ENCODE results near the gene IL31RA. TPM values are rescaled to one million over a fixed set of nuclear protein-coding genes. Genes with fewer than 3 reads are reported as not detected.

The IL31RA gene
- total and polyA plus RNA-seq, 2 experiments from 2014 or later = not detected

DNA sequence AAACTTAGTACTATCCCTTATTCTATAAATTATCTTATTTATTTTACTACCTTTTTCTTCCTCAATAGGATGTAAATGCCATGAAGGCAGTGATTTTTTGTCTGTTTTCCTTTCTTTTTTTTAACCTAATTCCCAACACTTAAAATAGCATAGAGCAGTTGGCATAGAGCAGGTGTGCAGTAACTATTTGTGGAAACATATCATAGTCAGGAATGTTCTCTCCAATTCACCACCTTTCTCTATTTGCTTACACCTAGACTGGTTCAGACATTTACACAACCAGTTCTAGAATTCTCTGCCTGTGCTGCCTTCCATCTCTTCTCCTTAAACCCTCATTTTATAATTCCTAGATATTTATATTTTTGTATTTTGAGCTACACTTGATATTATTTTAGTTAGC is 49.6 kb downstream of the IL31RA start:
- H3K36me3 Mint-ChIP-seq (ENCODE audit: low read depth) = no peaks in the 10 kb centered on the region; the same call in 2 of the 3 replicates
- ATAC-seq = no peak
- Histone ChIP-seq H3K4me2 (no peak overlapping the region), H3K79me2 (replicated peaks; ENCODE audit: insufficient read depth) (no peaks in the 10 kb centered on the region), H3K27me3 (ENCODE audit: insufficient read depth) (no peaks in the 10 kb centered on the region), H4K20me1 (replicated peaks; ENCODE audit: insufficient read depth) (no peaks in the 10 kb centered on the region), H2AFZ (no peak overlapping the region), H3F3A (replicated peaks; ENCODE audit: low read depth) (no peaks in the 10 kb centered on the region), H3K27ac (ENCODE audit: low read depth) (no peak overlapping the region), H3K9me2 (ENCODE audit: insufficient read depth) (peaks cover 10% of the 10 kb centered on the region), H3K4me3 (no peak overlapping the region), H3K36me3 (ENCODE audit: insufficient read depth) (no peaks in the 10 kb centered on the region), H3K4me1 (ENCODE audit: insufficient read depth) (no peaks in the 10 kb centered on the region)
- no peaks in the 10 kb centered on the region for H3K9me3 Mint-ChIP-seq
- DNase-seq (ENCODE audit: low spot score) = no peak
- no peak overlapping the region for H3K4me3 Mint-ChIP-seq
- TF ChIP-seq, protein P1, sequence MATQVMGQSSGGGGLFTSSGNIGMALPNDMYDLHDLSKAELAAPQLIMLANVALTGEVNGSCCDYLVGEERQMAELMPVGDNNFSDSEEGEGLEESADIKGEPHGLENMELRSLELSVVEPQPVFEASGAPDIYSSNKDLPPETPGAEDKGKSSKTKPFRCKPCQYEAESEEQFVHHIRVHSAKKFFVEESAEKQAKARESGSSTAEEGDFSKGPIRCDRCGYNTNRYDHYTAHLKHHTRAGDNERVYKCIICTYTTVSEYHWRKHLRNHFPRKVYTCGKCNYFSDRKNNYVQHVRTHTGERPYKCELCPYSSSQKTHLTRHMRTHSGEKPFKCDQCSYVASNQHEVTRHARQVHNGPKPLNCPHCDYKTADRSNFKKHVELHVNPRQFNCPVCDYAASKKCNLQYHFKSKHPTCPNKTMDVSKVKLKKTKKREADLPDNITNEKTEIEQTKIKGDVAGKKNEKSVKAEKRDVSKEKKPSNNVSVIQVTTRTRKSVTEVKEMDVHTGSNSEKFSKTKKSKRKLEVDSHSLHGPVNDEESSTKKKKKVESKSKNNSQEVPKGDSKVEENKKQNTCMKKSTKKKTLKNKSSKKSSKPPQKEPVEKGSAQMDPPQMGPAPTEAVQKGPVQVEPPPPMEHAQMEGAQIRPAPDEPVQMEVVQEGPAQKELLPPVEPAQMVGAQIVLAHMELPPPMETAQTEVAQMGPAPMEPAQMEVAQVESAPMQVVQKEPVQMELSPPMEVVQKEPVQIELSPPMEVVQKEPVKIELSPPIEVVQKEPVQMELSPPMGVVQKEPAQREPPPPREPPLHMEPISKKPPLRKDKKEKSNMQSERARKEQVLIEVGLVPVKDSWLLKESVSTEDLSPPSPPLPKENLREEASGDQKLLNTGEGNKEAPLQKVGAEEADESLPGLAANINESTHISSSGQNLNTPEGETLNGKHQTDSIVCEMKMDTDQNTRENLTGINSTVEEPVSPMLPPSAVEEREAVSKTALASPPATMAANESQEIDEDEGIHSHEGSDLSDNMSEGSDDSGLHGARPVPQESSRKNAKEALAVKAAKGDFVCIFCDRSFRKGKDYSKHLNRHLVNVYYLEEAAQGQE (IDR thresholded peaks at IDR 0.05; ENCODE audit: unreplicated experiment) = no peak
- no peak for TF ChIP-seq POLR2AphosphoS5 (IDR thresholded peaks at IDR 0.05; ENCODE audit: low read depth)
- TF ChIP-seq ZNF114 (CRISPR knock-in tag; IDR thresholded peaks at IDR 0.05) = no peak
- TF ChIP-seq EZH2 (IDR thresholded peaks at IDR 0.05; ENCODE audit: low read depth, unreplicated experiment) = no peak
- TF ChIP-seq STAT1 (IDR thresholded peaks at IDR 0.05; ENCODE audit: unreplicated experiment) = no peak
- no peak for TF ChIP-seq NANOG (IDR thresholded peaks at IDR 0.05; ENCODE audit: borderline replicate concordance)
- TF ChIP-seq, protein P2, sequence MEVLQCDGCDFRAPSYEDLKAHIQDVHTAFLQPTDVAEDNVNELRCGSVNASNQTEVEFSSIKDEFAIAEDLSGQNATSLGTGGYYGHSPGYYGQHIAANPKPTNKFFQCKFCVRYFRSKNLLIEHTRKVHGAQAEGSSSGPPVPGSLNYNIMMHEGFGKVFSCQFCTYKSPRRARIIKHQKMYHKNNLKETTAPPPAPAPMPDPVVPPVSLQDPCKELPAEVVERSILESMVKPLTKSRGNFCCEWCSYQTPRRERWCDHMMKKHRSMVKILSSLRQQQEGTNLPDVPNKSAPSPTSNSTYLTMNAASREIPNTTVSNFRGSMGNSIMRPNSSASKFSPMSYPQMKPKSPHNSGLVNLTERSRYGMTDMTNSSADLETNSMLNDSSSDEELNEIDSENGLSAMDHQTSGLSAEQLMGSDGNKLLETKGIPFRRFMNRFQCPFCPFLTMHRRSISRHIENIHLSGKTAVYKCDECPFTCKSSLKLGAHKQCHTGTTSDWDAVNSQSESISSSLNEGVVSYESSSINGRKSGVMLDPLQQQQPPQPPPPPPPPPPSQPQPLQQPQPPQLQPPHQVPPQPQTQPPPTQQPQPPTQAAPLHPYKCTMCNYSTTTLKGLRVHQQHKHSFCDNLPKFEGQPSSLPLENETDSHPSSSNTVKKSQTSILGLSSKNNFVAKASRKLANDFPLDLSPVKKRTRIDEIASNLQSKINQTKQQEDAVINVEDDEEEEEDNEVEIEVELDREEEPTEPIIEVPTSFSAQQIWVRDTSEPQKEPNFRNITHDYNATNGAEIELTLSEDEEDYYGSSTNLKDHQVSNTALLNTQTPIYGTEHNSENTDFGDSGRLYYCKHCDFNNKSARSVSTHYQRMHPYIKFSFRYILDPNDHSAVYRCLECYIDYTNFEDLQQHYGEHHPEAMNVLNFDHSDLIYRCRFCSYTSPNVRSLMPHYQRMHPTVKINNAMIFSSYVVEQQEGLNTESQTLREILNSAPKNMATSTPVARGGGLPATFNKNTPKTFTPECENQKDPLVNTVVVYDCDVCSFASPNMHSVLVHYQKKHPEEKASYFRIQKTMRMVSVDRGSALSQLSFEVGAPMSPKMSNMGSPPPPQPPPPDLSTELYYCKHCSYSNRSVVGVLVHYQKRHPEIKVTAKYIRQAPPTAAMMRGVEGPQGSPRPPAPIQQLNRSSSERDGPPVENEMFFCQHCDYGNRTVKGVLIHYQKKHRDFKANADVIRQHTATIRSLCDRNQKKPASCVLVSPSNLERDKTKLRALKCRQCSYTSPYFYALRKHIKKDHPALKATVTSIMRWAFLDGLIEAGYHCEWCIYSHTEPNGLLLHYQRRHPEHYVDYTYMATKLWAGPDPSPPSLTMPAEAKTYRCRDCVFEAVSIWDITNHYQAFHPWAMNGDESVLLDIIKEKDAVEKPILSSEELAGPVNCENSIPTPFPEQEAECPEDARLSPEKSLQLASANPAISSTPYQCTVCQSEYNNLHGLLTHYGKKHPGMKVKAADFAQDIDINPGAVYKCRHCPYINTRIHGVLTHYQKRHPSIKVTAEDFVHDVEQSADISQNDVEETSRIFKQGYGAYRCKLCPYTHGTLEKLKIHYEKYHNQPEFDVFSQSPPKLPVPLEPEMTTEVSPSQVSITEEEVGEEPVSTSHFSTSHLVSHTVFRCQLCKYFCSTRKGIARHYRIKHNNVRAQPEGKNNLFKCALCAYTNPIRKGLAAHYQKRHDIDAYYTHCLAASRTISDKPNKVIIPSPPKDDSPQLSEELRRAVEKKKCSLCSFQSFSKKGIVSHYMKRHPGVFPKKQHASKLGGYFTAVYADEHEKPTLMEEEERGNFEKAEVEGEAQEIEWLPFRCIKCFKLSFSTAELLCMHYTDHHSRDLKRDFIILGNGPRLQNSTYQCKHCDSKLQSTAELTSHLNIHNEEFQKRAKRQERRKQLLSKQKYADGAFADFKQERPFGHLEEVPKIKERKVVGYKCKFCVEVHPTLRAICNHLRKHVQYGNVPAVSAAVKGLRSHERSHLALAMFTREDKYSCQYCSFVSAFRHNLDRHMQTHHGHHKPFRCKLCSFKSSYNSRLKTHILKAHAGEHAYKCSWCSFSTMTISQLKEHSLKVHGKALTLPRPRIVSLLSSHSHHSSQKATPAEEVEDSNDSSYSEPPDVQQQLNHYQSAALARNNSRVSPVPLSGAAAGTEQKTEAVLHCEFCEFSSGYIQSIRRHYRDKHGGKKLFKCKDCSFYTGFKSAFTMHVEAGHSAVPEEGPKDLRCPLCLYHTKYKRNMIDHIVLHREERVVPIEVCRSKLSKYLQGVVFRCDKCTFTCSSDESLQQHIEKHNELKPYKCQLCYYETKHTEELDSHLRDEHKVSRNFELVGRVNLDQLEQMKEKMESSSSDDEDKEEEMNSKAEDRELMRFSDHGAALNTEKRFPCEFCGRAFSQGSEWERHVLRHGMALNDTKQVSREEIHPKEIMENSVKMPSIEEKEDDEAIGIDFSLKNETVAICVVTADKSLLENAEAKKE (CRISPR knock-in tag; IDR thresholded peaks at IDR 0.05) = no peak
- TF ChIP-seq CREB1 (CRISPR knock-in tag; IDR thresholded peaks at IDR 0.05; ENCODE audit: low read depth) = no peak
- TF ChIP-seq JUNB (IDR thresholded peaks at IDR 0.05; ENCODE audit: unreplicated experiment) = no peak
- TF ChIP-seq, protein P3, sequence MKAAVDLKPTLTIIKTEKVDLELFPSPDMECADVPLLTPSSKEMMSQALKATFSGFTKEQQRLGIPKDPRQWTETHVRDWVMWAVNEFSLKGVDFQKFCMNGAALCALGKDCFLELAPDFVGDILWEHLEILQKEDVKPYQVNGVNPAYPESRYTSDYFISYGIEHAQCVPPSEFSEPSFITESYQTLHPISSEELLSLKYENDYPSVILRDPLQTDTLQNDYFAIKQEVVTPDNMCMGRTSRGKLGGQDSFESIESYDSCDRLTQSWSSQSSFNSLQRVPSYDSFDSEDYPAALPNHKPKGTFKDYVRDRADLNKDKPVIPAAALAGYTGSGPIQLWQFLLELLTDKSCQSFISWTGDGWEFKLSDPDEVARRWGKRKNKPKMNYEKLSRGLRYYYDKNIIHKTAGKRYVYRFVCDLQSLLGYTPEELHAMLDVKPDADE (IDR thresholded peaks at IDR 0.05) = no peak
- H3K27ac Mint-ChIP-seq = no peak overlapping the region
- peaks cover 10% of the 10 kb centered on the region for H3K27me3 Mint-ChIP-seq (ENCODE audit: insufficient read depth, low read depth, poor library complexity)
- H3K4me1 Mint-ChIP-seq = no peaks in the 10 kb centered on the region
